Stimulated activated naive B cell treated with anti-CD40 and anti-IgM and Interleukin-4, amounts not matched to agents 10 μg/mL and 1 μg/mL and 100 μg/mL, for 72 hours (primary cell): ENCODE measurements around the gene PANX2.
A peak's percentile ranks its signal among the peaks of the same experiment; 100 is the strongest.

Experiments used
- ATAC-seq, 2 donors: fragments of 150-1000 bp; cut with Tn5 transposase; replicated peaks; 2 replicates each; pipeline ENCODE4 v1.10.0; 2021; ENCODE audit warnings: moderate library complexity in 1 of 2
- DNase-seq: peaks from one replicate; pipeline ENCODE4 v3.0.0; 2021
- H3K27ac Mint-ChIP-seq: one replicate; pipeline ENCODE4 v1.8.0; 2022; ENCODE audit warnings: mild to moderate bottlenecking, mixed read lengths
- H3K27me3 Mint-ChIP-seq, 2 donors: one replicate each; pipeline ENCODE4 v1.8.0; 2022; ENCODE audit warnings: mixed read lengths in 2 of 2
- H3K36me3 Mint-ChIP-seq, 2 donors: one replicate each; pipeline ENCODE4 v1.8.0; 2022; ENCODE audit warnings: mixed read lengths in 2 of 2, mild to moderate bottlenecking in 1 of 2
- H3K4me1 Mint-ChIP-seq, 2 donors: one replicate each; pipeline ENCODE4 v1.8.0; 2022; ENCODE audit warnings: mixed read lengths in 2 of 2, mild to moderate bottlenecking in 1 of 2
- H3K4me3 Mint-ChIP-seq, 2 donors: one replicate each; pipeline ENCODE4 v1.8.0; 2022; ENCODE audit warnings: mild to moderate bottlenecking in 2 of 2, mixed read lengths in 2 of 2, moderate library complexity in 1 of 2
- H3K9me3 Mint-ChIP-seq, 2 donors: one replicate each; pipeline ENCODE4 v1.8.0; 2022; ENCODE audit warnings: mixed read lengths in 2 of 2, mild to moderate bottlenecking in 1 of 2

The PANX2 gene

GRCh38 chr22:50189184-50189848 is 18.8 kb downstream of the PANX2 start:
- H3K4me1 Mint-ChIP-seq = peaks cover 44 to 82% of the 10 kb centered on the region in 2 donors
- no peak for ATAC-seq

GRCh38 chr22:50189849-50190181 is 19.3 kb downstream of the PANX2 start:
- Mint-ChIP-seq H3K4me3 (peak overlapping the region; percentile 90 to 92), H3K27ac (peak overlapping the region; percentile 100), H3K4me1 (peaks cover 41 to 82% of the 10 kb centered on the region in 2 donors), H3K9me3 (no peaks in the 10 kb centered on the region), H3K27me3 (no peaks in the 10 kb centered on the region), H3K36me3 (peaks cover 19 to 37% of the 10 kb centered on the region in 2 donors)
- ATAC-seq (no peak), DNase-seq (no peak)

More at GRCh38 chr22:50189184-50189848, 18.8 kb downstream of the PANX2 start:
- Mint-ChIP-seq H3K36me3 (peaks cover 19 to 34% of the 10 kb centered on the region in 2 donors), H3K27ac (peak overlapping the region; percentile 100), H3K9me3 (no peaks in the 10 kb centered on the region), H3K27me3 (no peaks in the 10 kb centered on the region), H3K4me3 (peak overlapping the region; percentile 90 to 92)
- DNase-seq = no peak

GRCh38 chr22:50190182-50190940 is 19.8 kb downstream of the PANX2 start:
- peaks cover 45 to 87% of the 10 kb centered on the region in 2 donors for H3K4me1 Mint-ChIP-seq
- peak overlapping the region; percentile 90 to 92 for H3K4me3 Mint-ChIP-seq
- peaks cover 23 to 43% of the 10 kb centered on the region in 2 donors for H3K36me3 Mint-ChIP-seq
- no peaks in the 10 kb centered on the region for H3K9me3 Mint-ChIP-seq
- peak overlapping the region; percentile 100 for H3K27ac Mint-ChIP-seq
- H3K27me3 Mint-ChIP-seq = no peaks in the 10 kb centered on the region
- DNase-seq (peak; percentile 91), ATAC-seq (peak; percentile 57 to 58)

GRCh38 chr22:50190941-50191741 is 20.6 kb downstream of the PANX2 start:
- Mint-ChIP-seq H3K36me3 (peaks cover 23 to 46% of the 10 kb centered on the region in 2 donors), H3K4me3 (peak overlapping the region; percentile 90 to 92), H3K27ac (peak overlapping the region; percentile 100), H3K27me3 (no peaks in the 10 kb centered on the region), H3K9me3 (no peaks in the 10 kb centered on the region), H3K4me1 (peaks cover 47 to 93% of the 10 kb centered on the region in 2 donors)
- DNase-seq = peak; percentile 91
- peak; percentile 64 to 66 for ATAC-seq

- ATAC-seq = peak; percentile 17 to 29
Measured at GRCh38 chr22:50192436-50193204, 22.1 kb downstream of the PANX2 start.

DNA sequence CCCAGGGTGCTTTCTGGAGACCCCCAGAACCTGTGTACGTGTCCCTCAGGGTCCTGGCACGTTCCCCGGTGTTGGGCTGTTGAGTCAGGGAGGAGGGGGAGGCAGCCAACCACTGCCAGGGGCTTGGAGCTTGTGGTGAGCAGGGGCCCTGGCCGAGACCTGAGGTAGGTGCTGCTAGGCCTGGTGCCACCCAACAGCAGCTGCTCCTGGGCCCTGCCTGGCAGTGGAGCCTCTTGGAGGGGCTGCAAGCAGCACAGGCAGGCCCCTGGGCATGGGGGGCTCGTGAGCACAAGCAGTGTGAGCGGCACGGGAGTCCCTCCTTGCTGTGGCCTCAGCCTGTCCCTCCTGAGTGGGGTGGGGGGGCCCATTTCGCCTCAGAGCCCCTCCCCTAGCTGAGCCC is 23.1 kb downstream of the PANX2 start:
- Mint-ChIP-seq H3K27ac (peak overlapping the region; percentile 100), H3K9me3 (no peaks in the 10 kb centered on the region), H3K4me1 (peaks cover 42 to 76% of the 10 kb centered on the region in 2 donors), H3K4me3 (no peak overlapping the region), H3K27me3 (no peaks in the 10 kb centered on the region), H3K36me3 (peaks cover 33 to 43% of the 10 kb centered on the region in 2 donors)
- DNase-seq (no peak), ATAC-seq (no peak)

More at GRCh38 chr22:50192436-50193204, 22.1 kb downstream of the PANX2 start:
- Mint-ChIP-seq H3K27me3 (no peaks in the 10 kb centered on the region), H3K9me3 (no peaks in the 10 kb centered on the region), H3K27ac (peak overlapping the region; percentile 100), H3K36me3 (peaks cover 30 to 42% of the 10 kb centered on the region in 2 donors), H3K4me3 (peak overlapping the region; percentile 90 to 92), H3K4me1 (peaks cover 44 to 86% of the 10 kb centered on the region in 2 donors)
- peak; percentile 66 for DNase-seq

- no peak for ATAC-seq
- Mint-ChIP-seq H3K27me3 (no peaks in the 10 kb centered on the region), H3K36me3 (peaks cover 33 to 43% of the 10 kb centered on the region in 2 donors), H3K4me1 (peaks cover 37 to 74% of the 10 kb centered on the region in 2 donors), H3K27ac (peak overlapping the region; percentile 91), H3K9me3 (no peaks in the 10 kb centered on the region), H3K4me3 (peak overlapping the region in 1 of 2 donors; percentile 61)
- DNase-seq = no peak
Measured at GRCh38 chr22:50194037-50194805, 23.7 kb downstream of the PANX2 start.

DNA sequence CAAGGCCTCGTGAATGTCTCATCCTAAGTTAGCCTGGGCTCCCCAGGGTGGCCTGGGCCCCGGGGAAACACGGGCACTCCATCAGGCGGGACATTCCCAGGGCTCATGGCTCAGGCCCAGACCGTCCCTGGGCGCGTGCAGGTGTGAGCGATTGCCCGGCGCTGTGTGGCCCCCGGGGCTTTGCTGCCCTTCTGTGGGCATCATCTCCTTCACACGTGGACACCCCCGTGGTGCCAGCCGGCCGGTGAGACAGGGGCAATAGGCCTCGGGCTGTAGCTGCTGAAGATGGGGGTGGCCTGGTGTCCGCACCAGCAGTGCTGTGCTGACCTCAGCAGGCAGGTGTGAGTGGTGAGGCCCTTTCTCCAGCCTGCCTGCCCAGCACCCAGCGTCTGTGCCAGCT is 25.7 kb downstream of the PANX2 start:
- Mint-ChIP-seq H3K36me3 (peaks cover 34 to 45% of the 10 kb centered on the region in 2 donors), H3K27ac (peak overlapping the region; percentile 25), H3K9me3 (no peaks in the 10 kb centered on the region), H3K4me3 (peak overlapping the region in 1 of 2 donors; percentile 14), H3K27me3 (no peaks in the 10 kb centered on the region), H3K4me1 (peaks cover 28 to 63% of the 10 kb centered on the region in 2 donors)
- DNase-seq (no peak), ATAC-seq (no peak)

GRCh38 chr22:50197000-50197800 is 26.7 kb downstream of the PANX2 start:
- H3K27ac Mint-ChIP-seq = no peak overlapping the region
- no peaks in the 10 kb centered on the region for H3K9me3 Mint-ChIP-seq
- no peak for DNase-seq
- peaks cover 29 to 36% of the 10 kb centered on the region in 2 donors for H3K36me3 Mint-ChIP-seq
- H3K4me3 Mint-ChIP-seq = no peak overlapping the region
- no peaks in the 10 kb centered on the region for H3K27me3 Mint-ChIP-seq
- H3K4me1 Mint-ChIP-seq = peaks cover 25 to 59% of the 10 kb centered on the region in 2 donors
- ATAC-seq = no peak

GRCh38 chr22:50197856-50198623 is 27.5 kb downstream of the PANX2 start:
- Mint-ChIP-seq H3K4me1 (peaks cover 18 to 58% of the 10 kb centered on the region in 2 donors), H3K27ac (peak overlapping the region; percentile 62), H3K36me3 (peaks cover 23 to 28% of the 10 kb centered on the region in 2 donors), H3K4me3 (no peak overlapping the region), H3K9me3 (no peaks in the 10 kb centered on the region), H3K27me3 (no peaks in the 10 kb centered on the region)
- DNase-seq (no peak), ATAC-seq (no peak)

DNA sequence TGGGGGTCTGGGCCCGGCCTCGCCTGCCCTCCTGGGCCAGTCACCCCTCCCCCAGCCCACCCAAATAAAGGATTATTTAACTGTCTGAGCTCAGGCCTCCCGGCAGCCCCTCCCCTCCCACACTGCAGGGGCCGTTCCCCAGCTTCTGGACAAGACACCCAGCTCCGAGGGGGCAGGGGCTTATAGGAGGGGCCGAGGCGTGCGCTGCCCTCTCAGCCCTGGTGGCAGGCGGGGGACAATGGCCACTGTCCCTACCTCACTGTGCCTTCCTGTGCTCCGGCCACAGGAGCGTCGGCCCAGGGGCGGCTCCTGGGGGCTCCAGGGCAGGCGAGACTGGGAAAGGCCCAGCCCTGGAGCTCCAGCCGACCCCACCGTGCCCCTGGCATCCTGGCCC is 28.1 kb downstream of the PANX2 start:
- DNase-seq (no peak), ATAC-seq (no peak)
- Mint-ChIP-seq H3K9me3 (no peaks in the 10 kb centered on the region), H3K4me1 (peaks cover 17 to 53% of the 10 kb centered on the region in 2 donors), H3K36me3 (peaks cover 27 to 31% of the 10 kb centered on the region in 2 donors), H3K27me3 (no peaks in the 10 kb centered on the region), H3K4me3 (no peak overlapping the region), H3K27ac (no peak overlapping the region)

- Mint-ChIP-seq H3K27ac (peak overlapping the region; percentile 91), H3K36me3 (peaks cover 27 to 32% of the 10 kb centered on the region in 2 donors), H3K4me3 (peak overlapping the region; percentile 76 to 82), H3K4me1 (peaks cover 19 to 51% of the 10 kb centered on the region in 2 donors), H3K27me3 (no peaks in the 10 kb centered on the region), H3K9me3 (no peaks in the 10 kb centered on the region)
- ATAC-seq (no peak), DNase-seq (no peak)
Measured at GRCh38 chr22:50199251-50199721, 28.8 kb downstream of the PANX2 start.
